A549 treated with ZK216348 at 1 μM for 4 hours (cell line): ENCODE data around the gene GALNT18. TPM values are rescaled to one million over a fixed set of nuclear protein-coding genes. Genes with fewer than 3 reads are reported as not detected.

ENCODE experiments used
- total RNA-seq: library from RNA; stranded (reverse); fragments of 200-300 nt; extraction: Qiagen RNA extraction; gene quantifications from 5 replicates; pipeline ENCODE4 v1.2.3, GENCODE V29; 2022; ENCODE audit warnings: low read depth

Gene GALNT18
- 18.4 to 28.2 TPM (median 23.4 TPM) in 5 replicates for total RNA-seq

GRCh38 chr11:11621573-11622339 is at the start of gene GALNT18:
Gene GALNT18, minus strand, starts transcription at chr11:11622005.

GRCh38 chr11:11352878-11353277 is 268.9 kb downstream of the GALNT18 start, which contains the start of gene CSNK2A3:
Gene CSNK2A3, minus strand, starts transcription at chr11:11353250. Its CDS starts 131 bp downstream, at chr11:11353119.

Other genes starting within 250 kb of the GALNT18 start
- gene USP47, start 220.0 kb upstream of the GALNT18 start, total RNA-seq, result 23.4 to 32.4 TPM (median 28.4 TPM) in 5 replicates